ENCODE results near the gene RPS6KB2.
A peak's percentile ranks its signal among the peaks of the same experiment; 100 is the strongest.

Gene RPS6KB2

DNA sequence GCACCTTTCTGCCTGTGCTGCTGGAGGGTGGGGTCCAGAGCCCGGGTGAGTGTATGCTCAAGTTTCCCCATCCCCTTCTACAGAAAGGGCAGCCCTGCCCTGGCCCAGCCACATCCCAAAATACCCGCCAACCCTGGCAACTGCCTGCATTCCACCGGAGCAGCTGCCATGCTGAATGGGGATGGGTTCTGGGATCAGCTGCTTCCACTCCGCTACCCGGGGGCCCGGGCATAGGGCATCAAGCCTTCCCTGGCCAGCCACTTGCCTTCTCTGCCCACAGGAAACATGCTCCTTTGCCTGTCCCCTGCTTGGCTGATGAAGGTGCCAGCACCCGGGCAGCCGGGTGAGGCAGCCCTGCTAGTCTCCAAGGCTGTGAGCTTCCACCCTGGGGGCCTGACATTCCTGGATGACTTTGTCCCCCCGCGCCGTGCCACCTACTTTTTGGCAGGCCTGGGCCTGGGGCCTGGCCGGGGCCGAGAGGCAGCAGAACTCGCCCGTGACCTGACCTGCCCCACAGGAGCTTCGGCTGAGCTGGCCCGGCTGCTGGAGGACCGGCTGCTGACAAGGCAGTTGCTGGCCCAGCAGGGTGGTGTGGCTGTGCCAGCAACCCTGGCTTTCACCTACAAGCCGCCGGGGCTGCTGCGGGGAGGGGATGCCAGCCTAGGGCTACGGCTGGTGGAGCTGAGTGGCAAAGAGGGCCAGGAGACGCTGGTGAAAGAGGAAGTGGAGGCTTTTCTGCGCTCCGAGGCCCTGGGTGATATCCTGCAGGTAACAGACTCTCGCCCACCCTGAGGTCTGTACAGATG is 9.6 kb upstream of the RPS6KB2 start:
- TF ChIP-seq, protein P1, sequence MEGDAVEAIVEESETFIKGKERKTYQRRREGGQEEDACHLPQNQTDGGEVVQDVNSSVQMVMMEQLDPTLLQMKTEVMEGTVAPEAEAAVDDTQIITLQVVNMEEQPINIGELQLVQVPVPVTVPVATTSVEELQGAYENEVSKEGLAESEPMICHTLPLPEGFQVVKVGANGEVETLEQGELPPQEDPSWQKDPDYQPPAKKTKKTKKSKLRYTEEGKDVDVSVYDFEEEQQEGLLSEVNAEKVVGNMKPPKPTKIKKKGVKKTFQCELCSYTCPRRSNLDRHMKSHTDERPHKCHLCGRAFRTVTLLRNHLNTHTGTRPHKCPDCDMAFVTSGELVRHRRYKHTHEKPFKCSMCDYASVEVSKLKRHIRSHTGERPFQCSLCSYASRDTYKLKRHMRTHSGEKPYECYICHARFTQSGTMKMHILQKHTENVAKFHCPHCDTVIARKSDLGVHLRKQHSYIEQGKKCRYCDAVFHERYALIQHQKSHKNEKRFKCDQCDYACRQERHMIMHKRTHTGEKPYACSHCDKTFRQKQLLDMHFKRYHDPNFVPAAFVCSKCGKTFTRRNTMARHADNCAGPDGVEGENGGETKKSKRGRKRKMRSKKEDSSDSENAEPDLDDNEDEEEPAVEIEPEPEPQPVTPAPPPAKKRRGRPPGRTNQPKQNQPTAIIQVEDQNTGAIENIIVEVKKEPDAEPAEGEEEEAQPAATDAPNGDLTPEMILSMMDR (IDR thresholded peaks at IDR 0.05; ENCODE audit: insufficient read depth, low read length, missing control alignments), result no peak
- ChIA-PET CTCF (interaction anchor here (1.2 to 4.2 kb wide), 2 partner anchors 17 to 68 kb away, joined by 4 to 28 read pairs; partner anchors contain the start of gene PPP1CA), POLR2A (interaction anchor here (1.2 kb wide), 1 partner anchor 17 kb away, joined by 4 read pairs; the partner anchor contains the start of gene PPP1CA)
- no peak overlapping the region for H3K4me3 ChIP-seq (ENCODE audit: low read depth, low read length)
- no peak for DNase-seq (ENCODE audit: low read depth, low spot score)

DNA sequence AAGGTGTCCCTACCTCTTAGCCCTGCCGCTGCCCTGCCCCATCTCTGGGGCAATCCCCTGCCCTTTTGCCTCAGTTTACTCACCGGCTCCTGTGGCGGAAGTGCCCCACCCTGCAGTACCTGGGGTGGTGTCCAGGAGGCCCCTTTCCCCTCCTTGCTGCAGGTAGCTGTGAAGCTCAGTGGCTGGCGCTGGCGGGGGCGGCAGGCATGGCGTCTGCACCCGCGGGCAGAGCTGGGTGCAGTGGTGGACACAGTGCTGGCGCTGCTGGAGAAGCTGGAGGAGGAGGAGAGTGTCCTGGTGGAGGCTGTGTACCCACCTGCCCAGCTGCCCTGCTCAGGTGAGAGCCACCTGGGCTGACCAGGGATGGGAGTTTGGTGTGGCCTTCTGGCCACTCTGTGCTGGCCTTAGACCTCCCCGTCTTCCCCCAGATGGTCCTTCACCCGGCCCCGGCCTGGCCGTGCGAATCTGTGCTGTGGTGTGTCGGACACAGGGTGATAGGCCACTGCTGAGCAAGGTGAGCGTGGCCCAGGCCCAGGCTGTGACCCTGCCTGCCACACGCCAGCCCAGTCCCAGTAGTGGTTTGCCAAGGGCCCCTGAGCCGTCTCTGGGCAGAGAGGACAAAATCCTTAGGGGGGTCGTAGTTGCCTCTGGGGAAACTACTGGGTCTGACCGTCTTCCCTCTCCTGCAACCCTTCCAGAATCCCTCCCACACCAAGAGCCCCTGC is 8.8 kb upstream of the RPS6KB2 start:
- TF ChIP-seq, protein P1 (IDR thresholded peaks at IDR 0.05; ENCODE audit: insufficient read depth, low read length, missing control alignments), result no peak
- ChIA-PET CTCF (interaction anchor here (0.5 to 4.2 kb wide), 3 partner anchors 18 to 68 kb away, joined by 3 to 28 read pairs (median 4); partner anchors contain the start of gene PPP1CA), POLR2A (interaction anchor here (0.8 kb wide), 1 partner anchor 18 kb away, joined by 4 read pairs; the partner anchor contains the start of gene PPP1CA)
- no peak for DNase-seq (ENCODE audit: low read depth, low spot score)
- no peak overlapping the region for H3K4me3 ChIP-seq (ENCODE audit: low read depth, low read length)

DNA sequence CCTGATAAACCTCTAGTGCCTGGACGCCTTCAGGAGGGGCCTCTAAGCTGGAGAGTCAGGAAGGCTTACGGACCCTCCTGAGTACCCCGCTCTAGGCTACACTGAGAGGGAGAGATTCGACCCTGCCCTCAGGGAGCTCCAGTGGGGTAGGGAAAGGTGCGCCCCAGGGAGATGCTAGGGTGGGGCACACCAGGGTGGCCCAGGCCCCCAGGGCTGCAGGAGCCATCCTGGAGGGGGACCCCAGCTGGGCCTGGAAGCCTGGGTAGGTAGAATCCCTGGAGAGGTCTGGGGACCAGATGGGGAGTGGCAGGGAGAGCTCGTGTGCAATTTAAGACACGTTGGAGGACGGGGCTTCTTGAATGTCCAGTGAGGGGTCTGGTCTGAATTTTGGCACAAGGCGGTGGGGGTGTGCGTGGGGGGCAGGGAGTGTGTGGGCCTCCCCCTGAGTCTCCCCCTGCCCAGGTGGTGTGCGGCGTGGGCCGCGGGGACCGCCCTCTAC is 8.1 kb upstream of the RPS6KB2 start:
- DNase-seq (ENCODE audit: low read depth, low spot score), result no peak
- CTCF ChIA-PET, result interaction anchor here (0.5 to 4.2 kb wide), 3 partner anchors 18 to 103 kb away, joined by 3 to 28 read pairs (median 3); partner anchors contain the start of gene PPP1CA
- POLR2A ChIA-PET, result interaction anchor here (0.8 kb wide), 1 partner anchor 19 kb away, joined by 4 read pairs; the partner anchor contains the start of gene PPP1CA
- H3K4me3 ChIP-seq (ENCODE audit: low read depth, low read length), result peak overlapping the region; percentile 54
- TF ChIP-seq, protein P1 (IDR thresholded peaks at IDR 0.05; ENCODE audit: insufficient read depth, low read length, missing control alignments), result no peak

DNA sequence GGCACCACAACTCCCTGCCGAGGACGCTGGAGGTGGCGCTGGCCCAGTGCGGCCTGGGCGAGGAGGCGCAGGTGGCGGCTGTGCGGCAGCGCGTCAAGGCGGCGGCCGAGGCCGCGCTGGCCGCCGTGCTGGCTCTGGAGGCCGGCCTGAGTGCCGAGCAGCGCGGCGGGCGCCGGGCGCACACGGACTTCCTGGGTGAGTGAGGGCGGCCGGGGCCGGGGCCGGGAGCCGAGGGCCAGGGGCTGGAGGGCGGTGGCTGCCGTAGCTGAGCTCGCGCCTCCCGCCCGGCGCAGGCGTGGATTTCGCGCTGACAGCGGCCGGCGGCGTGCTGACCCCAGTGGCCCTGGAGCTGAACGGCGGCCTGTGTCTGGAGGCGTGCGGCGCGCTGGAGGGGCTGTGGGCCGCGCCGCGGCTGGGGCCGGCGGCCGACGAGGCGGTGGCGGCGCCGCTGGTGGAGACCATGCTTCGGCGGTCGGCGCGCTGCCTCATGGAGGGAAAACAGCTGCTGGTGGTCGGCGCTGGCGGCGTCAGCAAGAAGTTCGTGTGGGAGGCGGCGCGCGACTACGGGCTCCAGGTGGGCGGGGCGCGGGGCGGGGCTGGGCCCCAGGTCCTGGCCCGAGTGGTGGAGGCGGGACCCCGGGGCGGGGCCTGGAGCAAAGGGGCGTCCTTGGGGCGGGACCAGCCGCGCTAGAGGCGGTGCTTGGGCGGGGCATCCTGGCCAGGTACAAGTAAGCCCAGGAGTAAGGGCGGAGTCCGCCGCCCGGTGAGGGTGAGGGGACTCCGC is 7.5 kb upstream of the RPS6KB2 start:
- ChIA-PET CTCF (interaction anchor here (1.3 to 4.2 kb wide), 2 partner anchors 19 to 103 kb away, joined by 3 to 28 read pairs; partner anchors contain the start of gene PPP1CA), POLR2A (no interaction called here)
- DNase-seq (ENCODE audit: low read depth, low spot score), result peak; percentile 7
- TF ChIP-seq, protein P1 (IDR thresholded peaks at IDR 0.05; ENCODE audit: insufficient read depth, low read length, missing control alignments), result no peak
- peak overlapping the region; percentile 54 for H3K4me3 ChIP-seq (ENCODE audit: low read depth, low read length)

GRCh38 chr11:67421430-67422031 is 6.8 kb upstream of the RPS6KB2 start:
- TF ChIP-seq, protein P1 (IDR thresholded peaks at IDR 0.05; ENCODE audit: insufficient read depth, low read length, missing control alignments), result no peak
- POLR2A ChIA-PET, result no interaction called here
- peak overlapping the region; percentile 32 for H3K4me3 ChIP-seq (ENCODE audit: low read depth, low read length)
- CTCF ChIA-PET, result interaction anchor here (4.2 kb wide), 1 partner anchor 20 kb away, joined by 28 read pairs; the partner anchor contains the start of gene PPP1CA
- DNase-seq (ENCODE audit: low read depth, low spot score), result no peak
